Measurements from ENCODE around the gene COL11A2. TPM values are rescaled to one million over a fixed set of nuclear protein-coding genes. Genes with fewer than 3 reads are reported as not detected.
A peak's percentile ranks its signal among the peaks of the same experiment; 100 is the strongest.

Gene COL11A2
- total RNA-seq, 5 donors from 2014 or later (not counting 1 experiment from before 2014, with no cell fraction given): 1.3 to 9.7 (median 2.7) TPM

DNA sequence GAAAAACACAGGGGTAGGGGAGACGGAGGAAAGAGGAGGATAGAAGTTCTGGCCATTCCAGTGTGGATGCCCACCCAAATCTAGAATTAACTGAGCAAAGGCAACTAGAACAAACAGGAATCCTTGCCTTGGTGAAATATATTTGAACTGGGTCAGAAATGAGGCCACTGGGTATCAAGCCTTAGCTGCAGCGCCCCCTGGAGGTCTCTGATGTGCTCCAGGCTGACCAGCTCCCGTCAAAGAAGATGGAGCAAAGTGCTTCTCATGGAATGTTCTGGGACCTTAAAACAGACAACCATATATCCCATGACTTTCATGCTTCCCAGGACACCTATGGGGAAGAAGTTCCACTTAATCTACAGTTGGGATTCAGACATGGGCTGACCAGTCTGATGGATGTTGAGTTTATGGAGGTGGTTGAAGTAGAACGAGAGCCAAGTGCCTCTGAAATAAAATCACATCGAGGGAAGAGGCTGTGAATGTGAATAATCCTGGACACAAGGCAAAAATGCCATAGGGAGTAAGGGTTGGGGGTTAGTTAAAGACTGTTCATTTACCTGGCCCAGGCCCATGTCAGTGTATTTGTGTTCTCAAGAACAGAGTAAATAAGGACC, 66.1 kb downstream of the COL11A2 start:
- Histone ChIP-seq H3K9me3 (no peaks in the 10 kb centered on the region), H3K27me3 (replicated peaks in 1 of 2; ENCODE audit: control insufficient read depth in 2 of 2, extremely low read depth in 1 of 2, insufficient read depth in 2 of 2, low read length in 1 of 2) (peaks cover 0 to 12% of the 10 kb centered on the region in 2 experiments), H3K4me1 (ENCODE audit: control insufficient read depth in 1 of 2, extremely low read depth in 1 of 2, insufficient read depth in 2 of 2, low read length in 2 of 2) (no peaks in the 10 kb centered on the region), H3K4me3 (ENCODE audit: control insufficient read depth in 1 of 2, extremely low read depth in 1 of 2, low read length in 1 of 2) (no peak overlapping the region), H3K36me3 (ENCODE audit: control insufficient read depth in 2 of 2, extremely low read depth in 1 of 2, insufficient read depth in 1 of 2, low read length in 1 of 2) (no peaks in the 10 kb centered on the region), H3K27ac (ENCODE audit: low read length) (no peak overlapping the region)
- CTCF ChIA-PET: interaction anchor here in 1 of 2 donors (0.5 to 0.7 kb wide), 3 partner anchors 28 to 164 kb away, joined by 3 to 4 read pairs (median 3); no protein-coding TSS in a partner anchor
- H3K36me3 Mint-ChIP-seq: no peaks in the 10 kb centered on the region
- DNase-seq (peak in 28 of 35 experiments; percentile 11 to 74 (median 40)), ATAC-seq (replicated peaks in 1 of 4) (peak in 3 of 4 experiments; percentile 23 to 52 (median 49))
- 69% methylated on average over 2 of the region's 5 CpGs for WGBS (ENCODE audit: insufficient coverage)
- H3K9me3 Mint-ChIP-seq: peaks cover 7 to 11% (median 11%) of the 10 kb centered on the region in 3 donors
- peaks cover 20 to 27% of the 10 kb centered on the region in 2 donors for H3K27me3 Mint-ChIP-seq
- POLR2A ChIA-PET: no interaction called here
- H3K4me1 Mint-ChIP-seq: no peaks in the 10 kb centered on the region
- no peak overlapping the region for H3K4me3 Mint-ChIP-seq
- H3K27ac Mint-ChIP-seq: no peak overlapping the region

- no peak overlapping the region for H3K27ac ChIP-seq (ENCODE audit: low read length)
- Mint-ChIP-seq H3K9me3 (peaks cover 7 to 11% (median 11%) of the 10 kb centered on the region in 3 donors), H3K4me3 (no peak overlapping the region), H3K36me3 (no peaks in the 10 kb centered on the region), H3K27ac (no peak overlapping the region), H3K4me1 (no peaks in the 10 kb centered on the region), H3K27me3 (peaks cover 20 to 25% of the 10 kb centered on the region in 2 donors)
- H3K4me3 ChIP-seq (ENCODE audit: control insufficient read depth in 1 of 2, extremely low read depth in 1 of 2, low read length in 1 of 2): no peak overlapping the region
- no peak for DNase-seq
- no peak for ATAC-seq (replicated peaks in 1 of 4)
- H3K27me3 ChIP-seq (replicated peaks in 1 of 2; ENCODE audit: control insufficient read depth in 2 of 2, extremely low read depth in 1 of 2, insufficient read depth in 2 of 2, low read length in 1 of 2): peaks cover 0 to 17% of the 10 kb centered on the region in 2 experiments
- H3K4me1 ChIP-seq (ENCODE audit: control insufficient read depth in 1 of 2, extremely low read depth in 1 of 2, insufficient read depth in 2 of 2, low read length in 2 of 2): no peaks in the 10 kb centered on the region
- H3K9me3 ChIP-seq: no peaks in the 10 kb centered on the region
- POLR2A ChIA-PET: no interaction called here
- CTCF ChIA-PET: interaction anchor here in 1 of 2 donors (1.2 kb wide), 1 partner anchor 13 kb away, joined by 3 read pairs; no protein-coding TSS in a partner anchor
- H3K36me3 ChIP-seq (ENCODE audit: control insufficient read depth in 2 of 2, extremely low read depth in 1 of 2, insufficient read depth in 1 of 2, low read length in 1 of 2): no peaks in the 10 kb centered on the region
- no CpG with 5 or more reads among the region's 4 CpGs for WGBS (ENCODE audit: insufficient coverage)
These were observed 67.3 kb downstream of the COL11A2 start for GRCh38 chr6:33124947-33125346.

- no peak overlapping the region for H3K4me3 Mint-ChIP-seq
- ChIA-PET POLR2A (no interaction called here), CTCF (interaction anchor here in 1 of 2 donors (1.2 kb wide), 1 partner anchor 12 kb away, joined by 3 read pairs; no protein-coding TSS in a partner anchor)
- no peak for DNase-seq
- no peaks in the 10 kb centered on the region for H3K9me3 ChIP-seq
- no peaks in the 10 kb centered on the region for H3K36me3 Mint-ChIP-seq
- H3K27me3 Mint-ChIP-seq: peaks cover 20 to 26% of the 10 kb centered on the region in 2 donors
- no peak overlapping the region for H3K27ac ChIP-seq (ENCODE audit: low read length)
- H3K4me1 Mint-ChIP-seq: no peaks in the 10 kb centered on the region
- peaks cover 7 to 11% (median 11%) of the 10 kb centered on the region in 3 donors for H3K9me3 Mint-ChIP-seq
- ATAC-seq (replicated peaks in 1 of 4): no peak
- peaks cover 0 to 17% of the 10 kb centered on the region in 2 experiments for H3K27me3 ChIP-seq (replicated peaks in 1 of 2; ENCODE audit: control insufficient read depth in 2 of 2, extremely low read depth in 1 of 2, insufficient read depth in 2 of 2, low read length in 1 of 2)
- WGBS (ENCODE audit: insufficient coverage): 100% methylated on average over 1 of the region's 4 CpGs
- H3K27ac Mint-ChIP-seq: no peak overlapping the region
- no peaks in the 10 kb centered on the region for H3K36me3 ChIP-seq (ENCODE audit: control insufficient read depth in 2 of 2, extremely low read depth in 1 of 2, insufficient read depth in 1 of 2, low read length in 1 of 2)
- no peak overlapping the region for H3K4me3 ChIP-seq (ENCODE audit: control insufficient read depth in 1 of 2, extremely low read depth in 1 of 2, low read length in 1 of 2)
- no peaks in the 10 kb centered on the region for H3K4me1 ChIP-seq (ENCODE audit: control insufficient read depth in 1 of 2, extremely low read depth in 1 of 2, insufficient read depth in 2 of 2, low read length in 2 of 2)
These were observed 67.8 kb downstream of the COL11A2 start for GRCh38 chr6:33124525-33124901.

DNA sequence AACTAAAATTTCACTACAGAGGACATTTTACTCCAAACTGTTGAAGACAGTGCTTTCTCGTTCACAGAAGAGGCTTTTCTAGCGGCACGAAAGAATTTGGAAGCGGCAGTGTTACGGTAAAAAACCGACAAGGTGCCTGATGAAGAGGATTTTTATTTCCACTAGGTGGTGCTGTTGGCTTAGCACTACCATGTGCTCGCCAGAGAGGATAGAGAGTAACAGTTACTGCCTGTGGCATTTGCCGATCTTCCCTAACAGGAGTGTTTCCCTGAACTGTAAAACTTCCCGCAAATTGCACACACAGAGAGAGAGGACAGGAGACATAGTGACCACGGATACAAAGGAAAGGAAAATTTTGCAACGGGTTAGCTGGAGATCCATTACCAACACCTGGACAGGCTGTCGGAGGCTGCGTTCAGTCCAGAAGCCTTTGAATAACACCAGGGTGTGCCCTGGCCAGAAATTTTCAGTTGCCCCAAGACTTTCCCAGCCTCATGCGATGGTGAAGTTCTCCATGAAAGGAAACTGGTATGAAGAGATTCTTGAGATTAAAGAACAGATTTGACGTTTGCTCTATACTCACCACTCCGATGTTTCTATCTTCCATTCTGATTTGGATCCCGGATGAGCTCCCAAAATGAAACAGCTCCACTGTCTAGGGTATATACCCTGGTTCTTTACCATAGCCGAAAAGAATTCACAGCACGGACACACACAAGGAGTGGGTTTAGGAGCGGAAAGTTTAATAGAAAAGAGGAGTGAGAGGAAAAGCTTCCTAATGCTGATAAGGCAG, 68.3 kb downstream of the COL11A2 start:
- Histone ChIP-seq H3K27ac (ENCODE audit: low read length) (no peak overlapping the region), H3K4me1 (ENCODE audit: control insufficient read depth in 1 of 2, extremely low read depth in 1 of 2, insufficient read depth in 2 of 2, low read length in 2 of 2) (no peaks in the 10 kb centered on the region), H3K9me3 (no peaks in the 10 kb centered on the region), H3K4me3 (ENCODE audit: control insufficient read depth in 1 of 2, extremely low read depth in 1 of 2, low read length in 1 of 2) (no peak overlapping the region), H3K27me3 (replicated peaks in 1 of 2; ENCODE audit: control insufficient read depth in 2 of 2, extremely low read depth in 1 of 2, insufficient read depth in 2 of 2, low read length in 1 of 2) (peaks cover 0 to 17% of the 10 kb centered on the region in 2 experiments), H3K36me3 (ENCODE audit: control insufficient read depth in 2 of 2, extremely low read depth in 1 of 2, insufficient read depth in 1 of 2, low read length in 1 of 2) (no peaks in the 10 kb centered on the region)
- ChIA-PET POLR2A (no interaction called here), CTCF (interaction anchor here in 1 of 2 donors (1.2 kb wide), 1 partner anchor 12 kb away, joined by 3 read pairs; no protein-coding TSS in a partner anchor)
- Mint-ChIP-seq H3K9me3 (peaks cover 7 to 11% (median 11%) of the 10 kb centered on the region in 3 donors), H3K27ac (no peak overlapping the region), H3K27me3 (peaks cover 20 to 26% of the 10 kb centered on the region in 2 donors), H3K36me3 (no peaks in the 10 kb centered on the region), H3K4me3 (no peak overlapping the region), H3K4me1 (no peaks in the 10 kb centered on the region)
- ATAC-seq (replicated peaks in 1 of 4) (no peak), DNase-seq (peak in 2 of 35 experiments; percentile 4 to 49)
- WGBS (ENCODE audit: insufficient coverage): 100% methylated on average over 10 of the region's 20 CpGs

DNA sequence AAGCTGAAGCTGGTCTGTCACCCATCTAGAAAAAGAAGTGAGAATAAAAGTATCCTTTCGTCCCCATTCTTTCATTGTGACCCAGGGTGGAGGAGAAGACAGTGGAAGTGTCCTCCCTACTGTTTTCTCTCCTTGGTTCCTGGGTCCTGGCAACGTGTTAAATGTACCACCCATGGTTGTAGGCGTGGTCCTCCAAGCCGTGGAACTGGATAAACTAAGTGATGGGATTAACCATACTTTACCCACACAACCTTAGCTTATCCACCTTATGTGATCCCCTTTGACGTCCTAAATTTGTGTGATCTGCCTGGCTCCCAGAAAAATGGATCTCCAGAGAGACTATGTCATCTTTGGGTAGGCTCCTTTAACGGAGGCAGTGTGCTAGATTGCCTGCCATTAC, 69.1 kb downstream of the COL11A2 start:
- Histone ChIP-seq H3K9me3 (no peaks in the 10 kb centered on the region), H3K27me3 (replicated peaks in 1 of 2; ENCODE audit: control insufficient read depth in 2 of 2, extremely low read depth in 1 of 2, insufficient read depth in 2 of 2, low read length in 1 of 2) (peaks cover 1 to 13% of the 10 kb centered on the region in 2 experiments), H3K4me3 (ENCODE audit: control insufficient read depth in 1 of 2, extremely low read depth in 1 of 2, low read length in 1 of 2) (no peak overlapping the region), H3K27ac (ENCODE audit: low read length) (no peak overlapping the region), H3K4me1 (ENCODE audit: control insufficient read depth in 1 of 2, extremely low read depth in 1 of 2, insufficient read depth in 2 of 2, low read length in 2 of 2) (no peaks in the 10 kb centered on the region), H3K36me3 (ENCODE audit: control insufficient read depth in 2 of 2, extremely low read depth in 1 of 2, insufficient read depth in 1 of 2, low read length in 1 of 2) (no peaks in the 10 kb centered on the region)
- POLR2A ChIA-PET: no interaction called here
- CTCF ChIA-PET: no interaction called here
- Mint-ChIP-seq H3K4me1 (peaks cover 0 to 4% (median 3%) of the 10 kb centered on the region in 3 donors), H3K36me3 (no peaks in the 10 kb centered on the region), H3K27ac (no peak overlapping the region), H3K4me3 (no peak overlapping the region), H3K27me3 (peaks cover 20 to 25% of the 10 kb centered on the region in 2 donors), H3K9me3 (peaks cover 7 to 11% (median 11%) of the 10 kb centered on the region in 3 donors)
- DNase-seq (no peak), ATAC-seq (replicated peaks in 1 of 4) (no peak)
- 90% methylated on average over 2 of the region's 6 CpGs for WGBS (ENCODE audit: insufficient coverage)

- DNase-seq: no peak
- ChIA-PET CTCF (interaction anchor here in 1 of 2 donors (0.6 to 1.7 kb wide), 3 partner anchors 29 to 129 kb away, joined by 4 to 9 read pairs (median 5); no protein-coding TSS in a partner anchor), POLR2A (no interaction called here)
- no peak overlapping the region for H3K27ac Mint-ChIP-seq
- Histone ChIP-seq H3K36me3 (ENCODE audit: control insufficient read depth in 2 of 2, extremely low read depth in 1 of 2, insufficient read depth in 1 of 2, low read length in 1 of 2) (no peaks in the 10 kb centered on the region), H3K27me3 (replicated peaks in 1 of 2; ENCODE audit: control insufficient read depth in 2 of 2, extremely low read depth in 1 of 2, insufficient read depth in 2 of 2, low read length in 1 of 2) (peaks cover 10 to 34% of the 10 kb centered on the region in 2 experiments), H3K4me1 (ENCODE audit: control insufficient read depth in 1 of 2, extremely low read depth in 1 of 2, insufficient read depth in 2 of 2, low read length in 2 of 2) (peaks cover 4 to 13% of the 10 kb centered on the region in 2 experiments), H3K4me3 (ENCODE audit: control insufficient read depth in 1 of 2, extremely low read depth in 1 of 2, low read length in 1 of 2) (no peak overlapping the region), H3K27ac (ENCODE audit: low read length) (no peak overlapping the region), H3K9me3 (no peaks in the 10 kb centered on the region)
- no peak for ATAC-seq (replicated peaks in 1 of 4)
- H3K9me3 Mint-ChIP-seq: peaks cover 7 to 11% (median 11%) of the 10 kb centered on the region in 3 donors
- no peak overlapping the region for H3K4me3 Mint-ChIP-seq
- H3K36me3 Mint-ChIP-seq: no peaks in the 10 kb centered on the region
- peaks cover 15 to 20% (median 17%) of the 10 kb centered on the region in 3 donors for H3K4me1 Mint-ChIP-seq
- no CpG with 5 or more reads among the region's 3 CpGs for WGBS (ENCODE audit: insufficient coverage)
- H3K27me3 Mint-ChIP-seq: peaks cover 38 to 45% of the 10 kb centered on the region in 2 donors
These were observed 72.3 kb downstream of the COL11A2 start for GRCh38 chr6:33120001-33120400.

Measured in T-cell (primary cell).